ENCODE data around the gene OPTC.

OPTC gene

DNA sequence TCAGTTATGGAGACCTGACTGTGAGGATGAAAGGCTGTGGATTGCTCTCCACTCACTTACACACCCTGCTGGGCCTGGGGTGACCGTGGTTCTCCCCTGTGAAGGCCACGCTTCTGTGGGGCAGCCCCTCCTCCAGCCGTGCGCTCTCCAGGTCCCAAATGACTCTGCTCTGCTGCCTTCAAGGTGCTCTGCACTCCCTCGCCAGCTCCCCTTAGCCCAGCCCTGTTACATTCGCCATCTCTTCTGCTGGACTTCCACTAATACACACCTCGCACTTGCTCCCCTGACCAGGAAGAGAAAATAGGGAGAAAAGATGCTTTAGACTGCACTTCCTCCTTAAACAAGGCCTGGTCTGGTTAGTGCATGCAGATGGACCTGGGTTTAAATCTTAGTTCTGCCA is 24.6 kb downstream of the OPTC start:
- no peak for DNase-seq

DNA sequence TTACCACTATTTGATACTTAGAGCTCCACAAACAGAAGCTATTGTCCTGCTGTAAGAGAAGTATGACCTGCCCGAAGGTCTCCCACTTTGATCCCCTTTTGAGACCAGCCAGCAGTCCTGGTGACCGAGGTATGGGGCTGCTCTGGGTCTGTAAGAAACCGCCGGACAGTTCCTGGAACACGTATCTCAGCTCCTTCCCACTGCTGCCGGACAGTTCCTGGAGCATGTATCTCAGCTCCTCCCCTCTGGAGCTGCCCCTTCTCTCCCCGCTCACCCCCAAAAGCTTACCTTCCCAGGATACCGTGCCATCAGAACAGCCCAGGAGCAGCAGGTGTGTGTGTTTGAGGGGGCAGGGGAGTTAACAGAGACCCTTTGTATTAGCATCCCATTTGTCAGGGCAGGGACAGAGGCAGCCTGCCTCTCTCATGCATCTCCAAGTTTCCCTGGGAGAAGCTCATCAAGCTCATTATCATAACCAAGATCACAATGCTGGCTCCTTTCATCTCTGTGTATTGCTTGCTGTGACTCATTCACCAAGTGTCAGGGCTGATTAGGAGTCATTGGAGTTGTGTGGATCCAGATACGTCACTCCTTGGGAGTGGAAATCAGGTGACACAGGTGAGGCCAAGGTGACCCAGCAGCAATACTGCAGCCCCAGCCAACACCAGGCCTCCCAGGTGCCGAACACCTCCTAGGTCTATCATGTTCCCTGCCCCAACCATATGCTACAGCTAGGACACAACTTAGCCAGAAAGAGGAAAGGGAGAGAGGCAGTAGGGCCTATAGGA is 25.3 kb downstream of the OPTC start:
- DNase-seq, result no peak

DNA sequence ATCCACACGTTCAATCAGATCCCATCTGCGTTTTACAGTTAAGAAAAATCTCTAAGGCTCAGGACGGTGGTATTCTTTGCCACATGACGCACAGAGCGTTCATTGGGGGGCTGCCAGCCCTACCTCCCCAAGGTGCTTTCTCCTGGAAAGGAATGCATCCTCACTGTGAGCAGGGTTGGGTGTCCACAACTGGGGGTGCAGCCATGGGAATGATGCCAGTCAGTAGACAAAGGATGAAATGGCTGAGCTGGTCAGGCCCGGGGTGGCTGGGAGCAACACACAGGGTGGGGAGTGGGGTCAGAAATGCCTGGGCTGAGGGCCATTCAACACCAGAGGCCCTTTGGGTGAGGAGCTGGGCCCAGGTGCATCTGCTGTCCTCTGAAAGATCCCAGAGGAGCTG is 25.9 kb downstream of the OPTC start:
- DNase-seq, result no peak

DNA sequence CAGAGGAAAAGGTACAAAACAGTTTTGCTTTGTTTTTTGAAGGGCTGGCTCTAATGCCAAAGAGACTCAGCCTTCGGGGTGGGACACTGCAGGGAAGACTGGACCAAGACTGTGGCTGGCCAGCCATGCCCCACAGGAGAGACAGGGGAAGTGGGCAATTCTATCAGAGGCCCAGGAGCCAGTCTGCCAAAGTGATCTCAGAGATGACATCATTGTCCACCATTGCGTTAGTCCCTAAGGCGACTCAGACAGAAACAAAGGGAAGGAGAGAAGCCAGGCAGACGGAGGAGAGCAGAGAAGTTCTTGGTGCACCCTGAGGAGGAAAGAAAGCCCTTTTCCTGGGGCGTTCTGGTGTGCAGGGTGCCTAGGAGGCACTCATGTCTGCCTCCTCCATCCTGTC is 26.4 kb downstream of the OPTC start:
- no peak for DNase-seq

DNA sequence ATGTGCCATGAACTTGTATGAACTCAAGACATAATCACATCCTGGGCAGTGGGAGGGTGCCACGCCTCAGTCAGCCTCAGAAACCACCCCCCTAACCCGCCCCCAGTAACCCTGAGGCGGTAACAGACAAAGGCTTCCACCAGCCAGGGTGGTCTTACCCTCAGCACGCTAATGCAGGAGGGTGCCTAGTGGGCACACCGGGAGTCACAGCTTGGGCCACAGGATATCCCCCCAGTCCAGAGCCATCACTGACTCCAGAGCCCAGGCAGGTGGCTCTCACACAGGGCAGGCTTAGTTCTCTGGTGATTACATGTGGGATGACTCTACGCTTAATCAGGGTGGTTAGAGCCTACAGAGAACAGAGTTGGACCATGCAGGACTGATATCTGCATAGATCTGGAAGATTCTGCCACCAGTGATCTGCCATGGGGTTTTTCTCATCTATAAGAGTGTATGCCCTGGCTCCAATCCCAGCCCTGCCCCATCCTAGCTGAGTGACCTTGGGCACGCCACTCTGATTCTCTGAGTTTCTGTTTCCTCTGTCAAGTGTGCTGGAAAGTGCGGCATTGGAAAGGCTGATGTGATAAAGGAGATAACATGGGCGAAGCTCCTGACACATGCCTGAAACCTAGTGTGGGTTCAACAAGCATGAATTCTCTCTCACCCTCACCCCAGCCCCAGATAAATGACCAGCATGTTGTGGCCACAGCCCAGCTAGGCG is 27.3 kb downstream of the OPTC start:
- DNase-seq, result no peak

DNA sequence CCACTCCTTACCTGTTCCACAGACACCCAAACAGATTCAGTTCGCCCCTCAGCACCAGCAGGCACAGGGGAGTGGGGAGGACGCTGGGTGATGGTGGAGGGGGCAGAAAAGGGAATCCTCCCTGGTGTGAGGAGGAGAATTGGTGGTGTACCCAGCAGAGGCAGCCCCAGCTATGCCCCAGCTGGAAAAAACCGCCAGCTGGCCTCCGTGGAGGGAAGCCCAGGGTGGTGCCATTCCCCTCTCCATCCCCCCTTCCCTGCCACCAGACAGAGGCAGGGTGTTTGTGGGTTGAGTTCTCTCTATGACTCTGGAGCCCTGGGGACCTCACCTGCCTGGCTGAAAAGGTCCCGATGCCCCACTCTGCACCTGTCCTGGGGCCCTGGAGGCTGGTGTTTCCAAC is 27.9 kb downstream of the OPTC start:
- DNase-seq, result no peak

DNA sequence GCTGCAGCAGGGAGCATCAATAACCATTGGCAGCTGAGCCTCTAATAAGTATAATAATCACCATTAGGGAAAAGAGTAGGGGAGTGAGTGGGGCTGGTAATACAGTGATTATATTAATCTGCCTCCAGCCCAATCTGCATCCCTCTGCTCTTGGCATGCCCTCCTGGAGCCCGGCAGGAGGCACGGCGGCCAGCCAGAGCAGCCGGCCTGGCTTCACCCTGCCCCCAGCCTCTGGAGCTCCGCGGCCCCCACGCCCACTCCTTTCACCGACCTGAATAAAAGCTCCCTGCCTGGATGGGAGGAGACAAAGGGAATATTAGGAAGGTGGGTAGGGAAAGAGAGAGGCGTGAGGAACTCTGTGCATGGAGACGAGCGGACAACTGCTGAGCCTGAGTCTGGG is 28.3 kb downstream of the OPTC start:
- DNase-seq, result no peak

DNA sequence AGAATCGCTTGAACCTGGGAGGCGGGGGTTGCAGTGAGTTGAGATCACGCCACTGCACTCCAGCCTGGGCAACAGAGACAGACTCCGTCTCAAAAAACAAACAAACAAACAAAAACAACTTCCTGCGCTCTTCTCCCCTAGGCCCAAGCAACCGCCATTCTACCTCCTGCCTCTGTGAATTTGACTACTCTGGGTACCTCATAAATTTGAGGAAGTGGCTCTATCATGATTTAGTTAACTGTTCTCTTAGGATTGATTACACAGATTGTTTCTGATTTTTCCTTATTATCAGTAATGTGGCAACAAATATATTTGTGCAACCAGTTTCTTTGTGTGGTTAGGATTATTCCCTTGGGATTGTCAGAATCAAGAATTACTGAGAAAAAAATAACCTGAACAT is 29.7 kb downstream of the OPTC start:
- DNase-seq, result no peak

DNA sequence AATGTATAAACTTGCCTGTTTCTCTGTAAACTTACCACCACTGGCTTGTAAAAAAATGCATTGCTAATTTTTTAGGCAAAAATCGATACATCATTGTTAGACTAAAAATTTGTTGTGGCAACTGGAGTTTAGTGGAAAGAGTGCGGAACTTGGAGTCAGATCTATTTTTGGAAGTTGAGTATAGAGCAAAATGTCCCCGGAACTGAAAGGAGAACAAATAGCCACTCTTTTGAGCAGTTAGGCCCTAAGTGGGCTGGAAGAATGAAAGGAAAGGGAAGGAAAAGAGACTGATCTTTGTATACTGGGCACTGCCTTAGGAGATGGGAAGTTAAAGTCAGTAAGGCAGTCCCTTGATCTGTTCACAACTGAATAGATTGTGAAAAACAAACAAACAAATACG is 30.2 kb downstream of the OPTC start:
- no peak for DNase-seq

DNA sequence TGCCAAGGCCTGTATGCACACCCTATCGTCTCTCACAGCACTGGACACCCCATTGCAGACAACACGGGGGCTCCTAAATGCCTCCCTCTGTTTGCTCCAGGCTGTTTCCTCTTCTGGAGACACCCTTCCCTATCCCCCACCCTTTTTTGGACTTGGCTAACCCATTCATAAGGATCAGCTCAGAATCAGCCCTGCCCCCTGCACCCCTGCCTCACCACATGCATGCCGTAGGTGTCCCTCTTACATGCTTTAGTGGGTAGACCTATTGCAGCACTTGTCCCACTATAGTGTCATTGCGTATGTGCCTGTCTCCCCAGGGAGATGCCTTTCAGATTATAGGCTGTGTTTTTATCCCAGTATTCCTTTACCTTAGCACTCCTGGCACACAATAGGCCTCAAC is 30.9 kb downstream of the OPTC start:
- DNase-seq, result no peak

DNA sequence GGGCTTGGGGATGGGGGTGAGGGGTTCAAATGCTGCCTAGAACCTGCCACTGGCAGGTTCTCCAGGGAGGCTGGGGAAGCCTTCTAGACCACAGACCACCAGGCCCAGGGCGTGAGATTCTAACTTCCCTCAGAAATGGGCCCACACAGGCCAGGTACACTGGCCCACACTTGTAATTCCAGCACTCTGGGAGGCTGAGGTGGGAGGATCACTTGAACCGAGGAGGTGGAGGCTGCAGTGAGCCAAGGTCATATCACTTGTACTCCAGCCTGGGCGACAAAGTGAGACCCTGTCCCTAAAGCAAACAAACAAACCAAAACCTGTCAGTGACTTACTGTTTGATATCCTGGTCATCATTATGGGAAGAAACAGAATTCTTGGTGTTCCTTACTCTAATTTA is 31.7 kb downstream of the OPTC start:
- no peak for DNase-seq

DNA sequence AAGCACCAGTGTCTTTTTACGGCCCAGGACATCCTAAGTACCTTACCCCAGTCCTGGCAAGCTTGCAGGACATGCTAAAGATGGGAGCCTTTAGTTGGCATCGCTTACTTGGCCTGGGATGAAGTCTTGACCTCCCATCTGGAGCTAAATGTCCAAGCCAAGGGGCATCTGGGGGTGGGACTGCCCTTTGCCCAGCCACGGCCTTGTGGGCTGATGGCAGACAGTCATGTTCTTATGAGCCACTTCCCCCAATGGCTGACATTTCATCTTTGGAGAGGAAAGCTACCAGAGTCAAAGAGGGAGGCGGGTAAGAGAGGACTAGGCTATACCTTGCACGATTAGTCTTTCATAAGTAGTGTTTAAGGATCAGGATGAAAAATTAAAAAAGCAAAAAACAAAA is 32.2 kb downstream of the OPTC start:
- no peak for DNase-seq

DNA sequence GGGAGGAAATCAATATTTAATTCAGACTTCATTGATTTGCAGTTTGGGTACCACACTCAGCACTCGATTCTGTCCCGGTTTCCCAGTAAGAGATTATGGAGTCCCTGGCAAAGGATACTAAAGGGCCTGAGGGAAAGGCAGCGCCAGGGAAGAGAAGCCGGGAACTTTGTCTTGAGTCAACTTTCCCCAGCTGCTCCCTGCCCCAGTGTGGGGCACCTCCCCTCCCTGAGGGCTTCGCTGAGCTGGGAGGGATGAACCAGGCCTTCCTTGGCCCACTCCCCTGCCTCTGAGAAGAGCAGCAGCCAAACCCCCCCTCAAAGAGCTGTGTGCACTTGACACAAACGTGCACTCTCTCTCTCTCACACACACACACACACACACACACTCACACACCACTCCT is 32.6 kb downstream of the OPTC start:
- DNase-seq, result no peak

DNA sequence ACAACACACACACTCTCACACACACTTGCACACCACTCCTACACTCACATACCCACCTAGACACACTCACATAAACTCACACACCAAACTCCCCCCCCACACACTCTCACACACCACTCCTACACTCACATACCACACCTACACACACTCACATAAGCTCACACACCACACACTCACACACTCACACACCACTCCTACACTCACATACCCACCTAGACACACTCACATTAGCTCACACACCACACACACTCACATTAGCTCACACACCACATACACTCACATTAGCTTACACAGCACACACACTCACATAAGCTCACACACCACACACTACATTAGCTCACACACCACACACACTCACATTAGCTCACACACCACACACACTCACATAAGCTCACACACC is 33.1 kb downstream of the OPTC start:
- DNase-seq, result no peak

DNA sequence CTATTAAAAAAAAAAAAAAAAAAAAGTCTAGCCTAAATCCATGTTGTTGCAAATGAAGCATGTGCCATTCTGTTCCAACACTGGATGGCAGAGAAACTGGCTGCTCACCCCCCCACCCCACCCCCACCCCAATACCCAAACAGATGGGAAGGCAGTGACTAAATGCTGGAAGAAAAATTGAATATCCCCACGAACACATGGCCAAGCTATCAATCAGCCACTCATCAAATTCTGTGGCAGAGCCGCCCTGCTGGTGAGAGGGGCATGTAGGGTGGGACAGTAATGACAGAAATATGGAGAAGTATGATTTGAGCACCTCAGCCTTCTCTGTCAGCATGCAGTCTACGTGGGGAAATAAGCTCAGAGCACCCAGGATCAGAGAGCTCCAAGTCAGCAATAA is 34.1 kb downstream of the OPTC start:
- no peak for DNase-seq

DNA sequence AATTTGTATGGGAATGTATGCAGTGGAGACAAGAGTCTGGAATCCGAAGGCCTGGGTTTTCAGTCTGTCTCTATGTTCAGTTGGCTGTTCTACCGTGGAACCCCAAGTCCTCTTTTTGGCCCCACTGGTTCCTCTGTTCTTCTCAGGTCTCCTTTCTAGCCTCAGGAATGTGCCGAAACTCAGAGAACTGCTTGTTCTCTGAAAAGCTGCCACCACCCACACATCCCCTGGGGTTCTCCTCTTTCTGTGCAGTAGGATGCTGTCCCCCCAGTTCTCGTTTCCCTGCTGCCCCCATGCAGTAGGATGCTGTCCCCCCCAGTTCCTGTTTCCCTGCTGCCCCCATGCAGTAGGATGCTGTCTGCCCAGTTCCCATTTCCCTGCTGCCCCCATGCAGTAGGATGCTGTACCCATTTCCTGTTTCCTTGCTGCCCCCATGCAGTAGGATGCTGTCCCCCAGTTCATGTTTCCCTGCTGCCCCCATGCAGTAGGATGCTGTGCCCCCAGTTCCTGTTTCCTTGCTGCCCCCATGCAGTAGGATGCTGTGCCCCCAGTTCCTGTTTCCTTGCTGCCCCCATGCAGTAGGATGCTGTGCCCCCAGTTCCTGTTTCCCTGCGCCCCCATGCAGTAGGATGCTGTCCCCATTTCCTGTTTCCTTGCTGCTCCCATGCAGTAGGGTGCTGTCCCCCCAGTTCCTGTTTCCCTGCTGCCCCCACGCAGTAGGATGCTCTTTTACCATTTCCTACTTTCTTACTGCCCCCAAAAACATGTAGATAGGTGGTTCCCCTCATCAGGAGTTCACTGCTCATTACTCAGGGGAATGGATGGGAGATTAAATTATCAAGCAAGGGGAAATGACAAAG is 35.3 kb downstream of the OPTC start:
- DNase-seq, result no peak

DNA sequence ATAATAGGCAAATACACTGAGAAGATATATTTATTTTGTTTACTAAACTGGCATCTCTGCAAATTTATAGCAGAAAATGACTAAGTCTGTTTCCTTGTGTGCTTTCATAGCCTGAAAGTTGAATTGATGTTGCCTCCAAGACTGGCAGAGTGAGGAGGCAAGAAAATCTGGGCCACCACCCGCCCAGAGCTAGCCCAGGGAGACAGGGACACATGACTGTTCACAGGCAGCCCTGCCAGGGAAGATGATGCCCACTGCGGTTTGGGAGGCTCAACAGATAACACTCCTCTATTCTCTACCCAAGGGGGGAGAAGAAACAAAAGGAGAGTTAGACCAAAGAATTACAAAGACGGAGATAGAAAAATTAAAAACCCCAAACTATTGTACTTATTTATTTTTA is 37.1 kb downstream of the OPTC start:
- DNase-seq, result no peak

DNA sequence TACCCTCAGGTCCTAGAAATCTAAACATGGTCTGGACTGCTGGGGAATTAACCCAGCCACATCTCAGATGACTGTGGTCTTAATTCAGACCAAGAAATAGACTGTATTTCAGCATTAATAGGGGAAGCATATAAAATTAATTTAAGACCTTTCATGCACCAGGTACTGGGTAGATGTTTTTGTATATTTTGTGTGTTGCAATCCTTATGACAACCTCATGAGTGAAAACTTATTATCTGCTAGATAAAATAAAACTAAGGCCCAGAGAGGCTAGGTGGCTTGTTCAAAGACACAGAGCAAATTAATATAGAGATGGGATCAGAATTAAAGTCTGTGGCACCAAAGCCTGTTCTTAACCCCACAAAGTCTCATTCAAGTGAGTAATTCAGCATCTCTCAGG is 40.1 kb downstream of the OPTC start:
- DNase-seq, result no peak

DNA sequence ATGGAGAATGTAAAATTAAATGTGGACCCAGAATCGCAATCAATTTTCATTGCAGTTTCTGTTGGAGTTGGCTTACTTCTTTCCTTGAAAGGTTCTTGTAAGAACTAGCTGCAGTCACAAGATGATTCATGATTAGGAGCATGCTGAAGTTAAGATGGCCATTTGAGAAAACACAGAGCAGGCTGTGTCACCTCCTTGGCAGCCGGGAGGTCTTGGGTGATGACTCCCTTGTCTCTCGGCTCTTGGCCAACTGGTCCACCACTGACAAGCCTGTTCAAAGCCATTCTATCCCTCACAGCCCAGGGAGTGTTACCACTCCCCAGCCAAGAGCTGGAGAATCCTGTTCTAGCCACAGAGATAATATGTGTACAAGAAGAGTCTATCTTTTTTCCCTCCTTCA is 40.6 kb downstream of the OPTC start:
- DNase-seq, result no peak

DNA sequence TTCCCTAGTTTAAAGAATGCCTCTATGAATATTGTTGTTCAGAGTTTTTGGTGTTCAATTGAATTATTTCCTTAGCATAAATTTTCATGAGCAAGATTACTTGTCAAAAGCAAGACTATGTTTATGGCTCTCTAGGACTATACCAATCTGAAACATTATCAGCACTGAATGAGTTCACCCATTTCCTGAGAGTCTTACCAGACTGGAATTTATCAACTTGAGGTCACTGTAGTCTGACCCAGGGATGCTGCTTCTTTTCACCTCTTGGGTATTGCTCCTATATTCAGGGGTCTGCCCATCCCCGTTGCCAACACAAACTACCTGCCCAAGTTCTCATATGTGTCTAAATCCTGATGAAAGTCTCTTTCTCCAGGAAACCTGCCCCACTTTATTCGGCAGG is 42.6 kb downstream of the OPTC start:
- no peak for DNase-seq

DNA sequence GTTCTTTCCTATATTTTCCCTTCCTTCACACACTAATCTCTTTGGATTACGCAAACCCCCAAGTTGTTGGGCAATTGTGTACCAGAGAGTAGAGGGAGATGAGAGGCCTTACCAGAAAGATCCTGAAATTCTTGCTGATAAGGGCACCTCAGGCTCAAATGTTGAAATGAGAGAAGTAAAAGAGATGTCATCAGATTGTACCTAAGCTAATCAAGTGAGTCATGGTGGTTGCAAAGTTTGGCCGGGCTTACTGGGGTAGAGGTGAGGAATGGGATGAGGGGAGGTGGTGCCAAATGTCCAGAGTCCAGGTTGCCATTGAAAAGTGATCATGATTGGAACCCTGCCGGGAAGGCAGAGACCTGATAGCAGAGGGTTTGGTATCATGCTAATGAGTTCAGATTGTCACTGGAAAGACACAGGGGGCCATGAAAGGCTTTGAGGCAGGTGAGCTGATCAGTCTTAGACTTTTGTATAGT is 43.1 kb downstream of the OPTC start:
- DNase-seq, result no peak

DNA sequence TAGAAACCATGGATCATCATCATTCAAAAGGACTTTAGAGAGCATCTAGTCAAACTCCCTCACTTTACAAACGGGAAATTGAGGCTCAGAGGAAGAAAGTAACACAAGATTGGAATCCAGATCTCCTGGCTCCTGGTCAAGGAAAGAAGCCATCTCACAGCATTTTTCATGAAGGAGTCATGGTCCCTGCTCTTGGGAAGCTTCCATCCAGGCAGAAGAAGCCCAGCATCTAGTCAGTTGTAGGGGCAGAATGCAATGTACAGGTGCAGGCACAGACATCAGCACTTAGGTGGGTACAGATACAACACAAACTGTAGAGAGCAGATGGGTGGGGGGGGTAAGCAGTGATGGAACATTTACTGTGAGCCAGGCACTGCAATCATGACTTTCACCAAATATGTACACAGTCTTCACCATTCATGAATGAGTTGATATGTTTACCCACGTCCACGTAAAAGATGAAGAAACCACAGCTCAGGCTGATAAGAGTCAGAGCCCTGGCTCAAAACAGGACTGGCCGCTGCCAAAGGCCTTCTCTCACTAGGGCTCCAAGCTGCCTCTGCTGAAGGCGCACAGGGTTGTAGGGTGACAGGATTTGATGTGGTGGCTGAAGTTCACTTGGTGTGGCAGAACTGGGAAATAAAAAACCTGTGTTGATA is 44.0 kb downstream of the OPTC start:
- DNase-seq, result no peak

DNA sequence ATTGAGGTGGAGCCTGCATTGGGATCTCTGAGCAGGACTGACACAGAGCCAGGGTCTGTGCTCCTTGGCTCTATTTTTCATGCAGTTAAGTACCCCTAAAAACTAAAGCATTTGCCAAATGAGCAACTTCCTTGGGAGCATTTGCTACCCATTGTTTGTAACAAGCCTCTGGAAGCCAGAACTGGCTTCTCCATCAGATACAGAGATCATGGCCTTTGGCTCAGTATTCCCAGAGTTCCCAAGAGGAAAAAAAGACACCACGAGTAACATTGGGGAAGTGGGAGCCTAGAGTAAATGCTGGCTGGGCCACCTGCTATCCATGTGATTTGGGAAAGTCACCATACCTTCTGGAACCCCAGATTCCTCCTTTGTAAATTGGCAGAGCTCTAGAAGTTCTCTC is 44.8 kb downstream of the OPTC start:
- no peak for DNase-seq

All from activated naive CD4-positive, alpha-beta T cell treated with Interleukin-2 at 50 U/mL for 16 hours (primary cell).